Measurements from ENCODE around the gene KMT2A.
"Not testable (repeated sequence)": the region's sequence is repeated elsewhere in the genome, so short reads cannot be mapped to it uniquely, and the experiment has no call there.

The KMT2A gene

DNA sequence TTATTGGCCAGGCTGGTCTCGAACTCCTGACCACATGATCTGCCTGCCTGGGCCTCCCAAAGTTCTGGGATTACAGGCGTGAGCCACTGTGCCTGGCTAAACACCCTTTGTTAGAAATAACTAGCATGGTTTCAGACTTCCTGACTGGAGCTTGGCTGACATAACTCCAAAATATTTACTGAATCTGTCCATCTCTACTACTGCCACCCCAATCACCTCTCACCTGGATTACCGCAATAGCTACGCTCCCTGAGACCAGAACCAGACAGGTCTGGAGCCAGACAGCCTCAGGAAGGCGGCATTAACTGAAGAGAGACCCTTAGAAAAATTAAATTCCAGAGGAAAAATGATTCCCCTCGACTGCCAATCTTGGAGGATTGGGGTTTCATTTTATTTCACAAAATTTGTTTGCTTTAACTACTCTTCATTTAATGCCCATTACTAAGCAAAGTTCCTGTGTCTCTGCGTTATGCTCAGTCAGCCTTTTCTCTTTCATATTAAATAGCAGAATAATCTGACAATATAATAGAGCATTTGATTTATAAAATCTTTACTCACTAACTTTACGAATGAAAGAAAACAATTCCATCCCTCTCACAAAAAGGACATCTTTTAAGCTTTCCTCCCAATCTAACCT is 107.8 kb downstream of the KMT2A start:
- Histone ChIP-seq H3K27ac (ENCODE audit: low read depth in 2 of 2, low read length in 2 of 2) (no peak overlapping the region), H3K36me3 (ENCODE audit: control insufficient read depth in 2 of 2, insufficient read depth in 2 of 2, low read length in 2 of 2) (peaks cover 8 to 10% of the 10 kb centered on the region in 2 donors), H3K9ac (ENCODE audit: low read depth in 1 of 2, low read length in 2 of 2) (no peak overlapping the region), H3K4me1 (ENCODE audit: control insufficient read depth in 2 of 2, insufficient read depth in 2 of 2, low read length in 2 of 2) (no peaks in the 10 kb centered on the region), H3K4me3 (ENCODE audit: low read length in 2 of 2) (no peak overlapping the region), H3K9me3 (ENCODE audit: control insufficient read depth in 2 of 2, low read length in 2 of 2) (no peaks in the 10 kb centered on the region), H3K27me3 (ENCODE audit: control insufficient read depth in 2 of 2, insufficient read depth in 2 of 2, low read length in 2 of 2) (no peaks in the 10 kb centered on the region)

- H3K4me3 ChIP-seq (ENCODE audit: low read length in 2 of 2): no peak overlapping the region
- H3K9ac ChIP-seq (ENCODE audit: low read depth in 1 of 2, low read length in 2 of 2): no peak overlapping the region
- H3K36me3 ChIP-seq (ENCODE audit: control insufficient read depth in 2 of 2, insufficient read depth in 2 of 2, low read length in 2 of 2): peaks cover 8 to 10% of the 10 kb centered on the region in 2 donors
- no peak overlapping the region for H3K27ac ChIP-seq (ENCODE audit: low read depth in 2 of 2, low read length in 2 of 2)
- no peaks in the 10 kb centered on the region for H3K27me3 ChIP-seq (ENCODE audit: control insufficient read depth in 2 of 2, insufficient read depth in 2 of 2, low read length in 2 of 2)
- no peaks in the 10 kb centered on the region for H3K9me3 ChIP-seq (ENCODE audit: control insufficient read depth in 2 of 2, low read length in 2 of 2)
- no peaks in the 10 kb centered on the region for H3K4me1 ChIP-seq (ENCODE audit: control insufficient read depth in 2 of 2, insufficient read depth in 2 of 2, low read length in 2 of 2)
These were observed 108.3 kb downstream of the KMT2A start for GRCh38 chr11:118544647-118545010.

DNA sequence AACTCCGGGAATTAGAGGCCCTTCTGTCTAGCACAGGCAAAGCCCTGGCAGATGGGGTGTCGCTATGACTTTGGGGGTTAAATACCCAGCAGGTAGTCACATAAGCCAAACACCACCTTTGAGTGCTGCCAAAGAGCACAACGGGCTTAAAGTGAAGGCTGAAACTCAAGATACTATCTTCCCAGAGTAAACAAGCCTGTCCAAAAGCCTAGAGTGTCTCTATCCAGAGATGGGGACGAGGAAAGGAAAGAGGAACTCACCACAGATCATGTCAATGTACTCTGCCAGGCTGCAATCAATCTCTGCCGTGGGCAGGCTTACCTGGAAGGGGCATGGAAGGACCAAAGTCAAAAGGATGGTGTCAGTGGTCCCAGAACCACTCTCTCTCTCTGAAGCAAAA is 109.2 kb downstream of the KMT2A start:
- H3K9me3 ChIP-seq (ENCODE audit: control insufficient read depth in 2 of 2, low read length in 2 of 2): no peaks in the 10 kb centered on the region
- no peak overlapping the region for H3K27ac ChIP-seq (ENCODE audit: low read depth in 2 of 2, low read length in 2 of 2)
- no peaks in the 10 kb centered on the region for H3K27me3 ChIP-seq (ENCODE audit: control insufficient read depth in 2 of 2, insufficient read depth in 2 of 2, low read length in 2 of 2)
- no peaks in the 10 kb centered on the region for H3K4me1 ChIP-seq (ENCODE audit: control insufficient read depth in 2 of 2, insufficient read depth in 2 of 2, low read length in 2 of 2)
- no peak overlapping the region for H3K9ac ChIP-seq (ENCODE audit: low read depth in 1 of 2, low read length in 2 of 2)
- H3K36me3 ChIP-seq (ENCODE audit: control insufficient read depth in 2 of 2, insufficient read depth in 2 of 2, low read length in 2 of 2): peaks cover 8 to 10% of the 10 kb centered on the region in 2 donors
- no peak overlapping the region for H3K4me3 ChIP-seq (ENCODE audit: low read length in 2 of 2)

- Histone ChIP-seq H3K9ac (ENCODE audit: low read depth in 1 of 2, low read length in 2 of 2) (no peak overlapping the region), H3K4me3 (ENCODE audit: low read length in 2 of 2) (no peak overlapping the region), H3K27ac (ENCODE audit: low read depth in 2 of 2, low read length in 2 of 2) (no peak overlapping the region), H3K9me3 (ENCODE audit: control insufficient read depth in 2 of 2, low read length in 2 of 2) (no peaks in the 10 kb centered on the region), H3K4me1 (ENCODE audit: control insufficient read depth in 2 of 2, insufficient read depth in 2 of 2, low read length in 2 of 2) (no peaks in the 10 kb centered on the region), H3K27me3 (ENCODE audit: control insufficient read depth in 2 of 2, insufficient read depth in 2 of 2, low read length in 2 of 2) (no peaks in the 10 kb centered on the region), H3K36me3 (ENCODE audit: control insufficient read depth in 2 of 2, insufficient read depth in 2 of 2, low read length in 2 of 2) (peaks cover 14 to 15% of the 10 kb centered on the region in 2 donors)
These were observed 110.8 kb downstream of the KMT2A start for GRCh38 chr11:118547132-118547531.

DNA sequence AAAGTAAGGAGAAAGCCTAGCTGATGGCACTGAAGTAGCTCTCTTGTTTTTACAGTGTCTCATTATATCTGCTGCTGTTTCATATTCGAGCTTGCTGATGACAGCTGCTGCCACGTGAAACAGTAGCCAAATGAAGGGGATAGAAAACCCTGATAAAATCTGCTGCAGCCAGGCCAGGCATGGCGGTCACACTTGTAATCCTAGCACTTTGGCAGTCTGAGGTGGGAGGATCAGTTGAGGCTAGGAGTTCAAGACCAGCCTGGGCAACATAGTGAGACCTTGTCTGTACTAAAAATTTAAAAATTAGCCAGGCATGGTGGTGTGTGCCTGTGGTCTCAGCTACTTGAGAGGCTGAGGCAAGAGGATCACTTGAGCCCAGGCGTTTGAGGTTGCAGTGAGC is 116.0 kb downstream of the KMT2A start:
- Histone ChIP-seq H3K9me3 (ENCODE audit: control insufficient read depth in 2 of 2, low read length in 2 of 2) (no peaks in the 10 kb centered on the region), H3K36me3 (ENCODE audit: control insufficient read depth in 2 of 2, insufficient read depth in 2 of 2, low read length in 2 of 2) (peaks cover 25 to 34% of the 10 kb centered on the region in 2 donors), H3K27me3 (ENCODE audit: control insufficient read depth in 2 of 2, insufficient read depth in 2 of 2, low read length in 2 of 2) (no peaks in the 10 kb centered on the region), H3K9ac (ENCODE audit: low read depth in 1 of 2, low read length in 2 of 2) (no peak overlapping the region), H3K4me3 (ENCODE audit: low read length in 2 of 2) (no peak overlapping the region), H3K27ac (ENCODE audit: low read depth in 2 of 2, low read length in 2 of 2) (no peak overlapping the region), H3K4me1 (ENCODE audit: control insufficient read depth in 2 of 2, insufficient read depth in 2 of 2, low read length in 2 of 2) (no peaks in the 10 kb centered on the region)

- Histone ChIP-seq H3K9me3 (ENCODE audit: control insufficient read depth in 2 of 2, low read length in 2 of 2) (no peaks in the 10 kb centered on the region), H3K9ac (ENCODE audit: low read depth in 1 of 2, low read length in 2 of 2) (no peak overlapping the region), H3K27me3 (ENCODE audit: control insufficient read depth in 2 of 2, insufficient read depth in 2 of 2, low read length in 2 of 2) (no peaks in the 10 kb centered on the region), H3K27ac (ENCODE audit: low read depth in 2 of 2, low read length in 2 of 2) (no peak overlapping the region), H3K4me3 (ENCODE audit: low read length in 2 of 2) (no peak overlapping the region), H3K36me3 (ENCODE audit: control insufficient read depth in 2 of 2, insufficient read depth in 2 of 2, low read length in 2 of 2) (peaks cover 9 to 16% of the 10 kb centered on the region in 2 donors), H3K4me1 (ENCODE audit: control insufficient read depth in 2 of 2, insufficient read depth in 2 of 2, low read length in 2 of 2) (peaks cover 2 to 4% of the 10 kb centered on the region in 2 donors)
These were observed 124.5 kb downstream of the KMT2A start for GRCh38 chr11:118560806-118561205.

DNA sequence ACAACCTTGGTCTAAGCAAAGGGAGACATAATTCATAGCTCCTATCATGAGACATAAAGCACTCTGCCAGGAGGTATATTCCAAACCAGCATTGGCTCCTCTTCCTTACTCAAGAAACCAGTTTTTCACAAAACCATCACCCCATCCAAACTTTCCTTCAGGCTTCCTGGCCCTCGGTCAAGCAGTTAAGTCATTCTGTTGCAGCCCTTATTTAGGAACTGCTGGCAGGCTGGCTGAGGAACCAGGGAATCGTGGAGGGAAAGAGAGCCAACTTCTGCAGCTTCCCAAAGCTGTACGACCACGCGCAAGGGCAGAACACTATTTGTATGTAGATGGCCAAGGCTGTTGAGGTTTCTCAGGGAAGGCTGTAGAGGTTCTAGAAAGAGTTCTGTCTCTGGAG is 128.8 kb downstream of the KMT2A start:
- no peaks in the 10 kb centered on the region for H3K27me3 ChIP-seq (ENCODE audit: control insufficient read depth in 2 of 2, insufficient read depth in 2 of 2, low read length in 2 of 2)
- peaks cover 2 to 4% of the 10 kb centered on the region in 2 donors for H3K4me1 ChIP-seq (ENCODE audit: control insufficient read depth in 2 of 2, insufficient read depth in 2 of 2, low read length in 2 of 2)
- H3K9ac ChIP-seq (ENCODE audit: low read depth in 1 of 2, low read length in 2 of 2): no peak overlapping the region
- peak overlapping the region in 1 of 2 donors; percentile 59 for H3K4me3 ChIP-seq (ENCODE audit: low read length in 2 of 2)
- H3K9me3 ChIP-seq (ENCODE audit: control insufficient read depth in 2 of 2, low read length in 2 of 2): no peaks in the 10 kb centered on the region
- no peak overlapping the region for H3K27ac ChIP-seq (ENCODE audit: low read depth in 2 of 2, low read length in 2 of 2)
- H3K36me3 ChIP-seq (ENCODE audit: control insufficient read depth in 2 of 2, insufficient read depth in 2 of 2, low read length in 2 of 2): no peaks in the 10 kb centered on the region

DNA sequence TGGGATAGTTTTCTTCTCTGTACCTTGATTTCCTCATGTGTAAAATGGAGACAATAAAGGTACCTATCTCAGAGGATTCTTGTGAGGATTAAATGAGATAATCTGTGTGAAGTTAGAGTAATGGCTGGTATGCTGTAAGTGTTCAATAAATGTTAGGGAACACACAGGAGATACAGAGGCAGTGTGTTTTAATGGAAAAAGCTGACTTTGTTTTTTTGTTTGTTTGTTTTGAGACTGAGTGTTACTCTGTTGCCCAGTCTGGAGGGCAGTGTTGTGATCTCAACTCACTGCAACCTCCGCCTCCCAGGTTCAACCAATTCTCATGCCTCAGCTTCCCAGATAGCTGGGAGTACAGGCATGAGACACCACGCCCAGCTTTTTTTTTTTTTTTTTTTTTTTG is 133.4 kb downstream of the KMT2A start:
- no peaks in the 10 kb centered on the region for H3K27me3 ChIP-seq (ENCODE audit: control insufficient read depth in 2 of 2, insufficient read depth in 2 of 2, low read length in 2 of 2)
- H3K4me1 ChIP-seq (ENCODE audit: control insufficient read depth in 2 of 2, insufficient read depth in 2 of 2, low read length in 2 of 2): peaks cover 10 to 13% of the 10 kb centered on the region in 2 donors
- no peaks in the 10 kb centered on the region for H3K36me3 ChIP-seq (ENCODE audit: control insufficient read depth in 2 of 2, insufficient read depth in 2 of 2, low read length in 2 of 2)
- H3K9me3 ChIP-seq (ENCODE audit: control insufficient read depth in 2 of 2, low read length in 2 of 2): no peaks in the 10 kb centered on the region
- no peak overlapping the region for H3K27ac ChIP-seq (ENCODE audit: low read depth in 2 of 2, low read length in 2 of 2)
- no peak overlapping the region for H3K9ac ChIP-seq (ENCODE audit: low read depth in 1 of 2, low read length in 2 of 2)
- H3K4me3 ChIP-seq (ENCODE audit: low read length in 2 of 2): no peak overlapping the region

- H3K9me3 ChIP-seq (ENCODE audit: control insufficient read depth in 2 of 2, low read length in 2 of 2): no peaks in the 10 kb centered on the region
- H3K27ac ChIP-seq (ENCODE audit: low read depth in 2 of 2, low read length in 2 of 2): no peak overlapping the region
- no peaks in the 10 kb centered on the region for H3K27me3 ChIP-seq (ENCODE audit: control insufficient read depth in 2 of 2, insufficient read depth in 2 of 2, low read length in 2 of 2)
These were observed 134.5 kb downstream of the KMT2A start for GRCh38 chr11:118570787-118571186.

DNA sequence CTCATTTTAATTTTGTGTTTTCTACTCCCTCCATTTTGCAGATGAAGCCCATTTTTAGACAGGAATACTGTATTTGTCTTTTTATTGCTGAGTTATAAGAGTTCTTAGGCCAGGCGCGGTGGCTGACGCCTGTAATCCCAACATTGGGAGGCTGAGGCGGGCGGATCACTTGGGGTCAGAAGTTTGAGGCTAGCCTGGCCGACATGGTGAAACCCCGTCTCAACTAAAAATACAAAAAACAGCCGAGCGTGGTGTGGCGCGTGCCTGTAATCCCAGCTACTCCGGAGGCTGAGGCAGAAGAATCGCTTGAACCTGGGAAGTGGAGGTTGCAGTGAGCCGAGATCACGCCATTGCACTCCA is 135.4 kb downstream of the KMT2A start:
- not testable (repeated sequence) for H3K27me3 ChIP-seq (ENCODE audit: control insufficient read depth in 2 of 2, insufficient read depth in 2 of 2, low read length in 2 of 2); H3K36me3 ChIP-seq (ENCODE audit: control insufficient read depth in 2 of 2, insufficient read depth in 2 of 2, low read length in 2 of 2); H3K9me3 ChIP-seq (ENCODE audit: control insufficient read depth in 2 of 2, low read length in 2 of 2); H3K4me1 ChIP-seq (ENCODE audit: control insufficient read depth in 2 of 2, insufficient read depth in 2 of 2, low read length in 2 of 2)
- H3K9ac ChIP-seq (ENCODE audit: low read depth in 1 of 2, low read length in 2 of 2): peak overlapping the region; percentile 70 to 99
- H3K27ac ChIP-seq (ENCODE audit: low read depth in 2 of 2, low read length in 2 of 2): peak overlapping the region; percentile 96 to 97
- H3K4me3 ChIP-seq (ENCODE audit: low read length in 2 of 2): peak overlapping the region; percentile 89 to 98

More at GRCh38 chr11:118570787-118571186, 134.5 kb downstream of the KMT2A start:
- no peak overlapping the region for H3K9ac ChIP-seq (ENCODE audit: low read depth in 1 of 2, low read length in 2 of 2)
- no peak overlapping the region for H3K4me3 ChIP-seq (ENCODE audit: low read length in 2 of 2)
- H3K4me1 ChIP-seq (ENCODE audit: control insufficient read depth in 2 of 2, insufficient read depth in 2 of 2, low read length in 2 of 2): peaks cover 8 to 10% of the 10 kb centered on the region in 2 donors
- H3K36me3 ChIP-seq (ENCODE audit: control insufficient read depth in 2 of 2, insufficient read depth in 2 of 2, low read length in 2 of 2): no peaks in the 10 kb centered on the region
